ENCODE measurements around the gene ATOH8.

Gene ATOH8

GRCh38 chr2:85718885-85719492 is 34.8 kb upstream of the ATOH8 start:
- no peak for DNase-seq (ENCODE audit: low read depth)

- DNase-seq (ENCODE audit: low read depth): no peak
These were observed 34.1 kb upstream of the ATOH8 start for GRCh38 chr2:85719609-85720240.

- no peak for DNase-seq (ENCODE audit: low read depth)
These were observed 33.3 kb upstream of the ATOH8 start for GRCh38 chr2:85720533-85720932.

- DNase-seq (ENCODE audit: low read depth): no peak
These were observed 32.1 kb upstream of the ATOH8 start for GRCh38 chr2:85721641-85722040.

- DNase-seq (ENCODE audit: low read depth): no peak
These were observed 31.3 kb upstream of the ATOH8 start for GRCh38 chr2:85722519-85722918.

- DNase-seq (ENCODE audit: low read depth): no peak
These were observed 30.0 kb upstream of the ATOH8 start for GRCh38 chr2:85723707-85724360.

GRCh38 chr2:85724731-85725181 is 29.0 kb upstream of the ATOH8 start:
- DNase-seq (ENCODE audit: low read depth): no peak

- no peak for DNase-seq (ENCODE audit: low read depth)
These were observed 28.3 kb upstream of the ATOH8 start for GRCh38 chr2:85725451-85725850.

GRCh38 chr2:85727798-85728197 is 26.0 kb upstream of the ATOH8 start:
- no peak for DNase-seq (ENCODE audit: low read depth)

GRCh38 chr2:85728342-85728741 is 25.4 kb upstream of the ATOH8 start:
- DNase-seq (ENCODE audit: low read depth): no peak

- DNase-seq (ENCODE audit: low read depth): peak; percentile 68
These were observed 24.6 kb upstream of the ATOH8 start for GRCh38 chr2:85728883-85729824.

GRCh38 chr2:85729825-85730510 is 23.8 kb upstream of the ATOH8 start:
- no peak for DNase-seq (ENCODE audit: low read depth)

GRCh38 chr2:85730686-85731230 is 23.0 kb upstream of the ATOH8 start:
- no peak for DNase-seq (ENCODE audit: low read depth)

- no peak for DNase-seq (ENCODE audit: low read depth)
These were observed 22.2 kb upstream of the ATOH8 start for GRCh38 chr2:85731606-85732005.

- DNase-seq (ENCODE audit: low read depth): no peak
These were observed 21.2 kb upstream of the ATOH8 start for GRCh38 chr2:85732467-85733120.

- DNase-seq (ENCODE audit: low read depth): no peak
These were observed 20.4 kb upstream of the ATOH8 start for GRCh38 chr2:85733121-85733960.

GRCh38 chr2:85734015-85734414 is 19.8 kb upstream of the ATOH8 start:
- DNase-seq (ENCODE audit: low read depth): no peak

- DNase-seq (ENCODE audit: low read depth): no peak
These were observed 18.7 kb upstream of the ATOH8 start for GRCh38 chr2:85734942-85735608.

- no peak for DNase-seq (ENCODE audit: low read depth)
These were observed 18.1 kb upstream of the ATOH8 start for GRCh38 chr2:85735691-85736090.

Measured in stimulated activated CD8-positive, alpha-beta memory T cell treated with anti-CD3 and anti-CD28 coated beads, Interleukin-4, amount 100 ng/mL, for 24 hours (primary cell).